ENCODE measurements around the gene POLR2E. TPM values are rescaled to one million over a fixed set of nuclear protein-coding genes. Genes with fewer than 3 reads are reported as not detected.

The POLR2E gene
- total RNA-seq, 2 donors from 2014 or later: 24.9 to 78.1 TPM

DNA sequence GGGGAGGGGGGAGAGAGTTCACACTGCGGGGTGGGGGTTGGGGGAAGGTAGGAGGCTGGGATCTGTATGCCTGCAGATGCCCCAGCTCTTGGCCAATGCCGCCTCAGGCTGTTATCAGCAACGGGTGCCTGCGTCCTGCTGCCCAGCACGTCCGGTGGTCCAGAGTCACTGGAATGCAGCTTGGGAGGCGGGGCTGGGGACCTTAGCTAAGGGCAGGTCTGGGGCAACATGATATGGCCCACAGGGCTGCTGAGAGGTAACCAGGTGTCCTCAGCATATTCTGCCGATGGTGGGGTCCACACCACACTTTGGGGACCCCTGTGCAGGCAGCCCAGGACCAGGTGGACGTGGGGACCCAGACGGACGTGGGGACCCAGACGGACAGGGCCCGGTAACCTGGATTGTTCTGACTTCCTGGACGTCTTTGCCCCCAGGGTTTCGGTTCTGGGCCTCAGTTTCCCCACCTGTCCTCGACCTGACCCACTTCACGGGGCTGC lies 28.9 kb downstream of the POLR2E start:
- intact Hi-C loops (cut with DNase I): no loop called here
- ATAC-seq (no peak), DNase-seq (no peak)
- TF ChIP-seq, protein P1, sequence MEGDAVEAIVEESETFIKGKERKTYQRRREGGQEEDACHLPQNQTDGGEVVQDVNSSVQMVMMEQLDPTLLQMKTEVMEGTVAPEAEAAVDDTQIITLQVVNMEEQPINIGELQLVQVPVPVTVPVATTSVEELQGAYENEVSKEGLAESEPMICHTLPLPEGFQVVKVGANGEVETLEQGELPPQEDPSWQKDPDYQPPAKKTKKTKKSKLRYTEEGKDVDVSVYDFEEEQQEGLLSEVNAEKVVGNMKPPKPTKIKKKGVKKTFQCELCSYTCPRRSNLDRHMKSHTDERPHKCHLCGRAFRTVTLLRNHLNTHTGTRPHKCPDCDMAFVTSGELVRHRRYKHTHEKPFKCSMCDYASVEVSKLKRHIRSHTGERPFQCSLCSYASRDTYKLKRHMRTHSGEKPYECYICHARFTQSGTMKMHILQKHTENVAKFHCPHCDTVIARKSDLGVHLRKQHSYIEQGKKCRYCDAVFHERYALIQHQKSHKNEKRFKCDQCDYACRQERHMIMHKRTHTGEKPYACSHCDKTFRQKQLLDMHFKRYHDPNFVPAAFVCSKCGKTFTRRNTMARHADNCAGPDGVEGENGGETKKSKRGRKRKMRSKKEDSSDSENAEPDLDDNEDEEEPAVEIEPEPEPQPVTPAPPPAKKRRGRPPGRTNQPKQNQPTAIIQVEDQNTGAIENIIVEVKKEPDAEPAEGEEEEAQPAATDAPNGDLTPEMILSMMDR (IDR thresholded peaks at IDR 0.05): no peak
- no peak for TF ChIP-seq POLR2A (IDR thresholded peaks at IDR 0.05)
- no peaks in the 10 kb centered on the region for H3K36me3 ChIP-seq (replicated peaks in 1 of 2; ENCODE audit: insufficient read depth in 1 of 2, low read depth in 2 of 2)
- no peak overlapping the region for H3K4me3 ChIP-seq
- 19 to 29% methylated on average over 13 to 17 of the region's 17 CpGs for WGBS, 2 donors
- peaks cover 0 to 42% of the 10 kb centered on the region in 2 donors for H3K27me3 ChIP-seq
- no peaks in the 10 kb centered on the region for H3K9me3 ChIP-seq
- H3K4me1 ChIP-seq: peaks cover 44% of the 10 kb centered on the region
- no peak overlapping the region for H3K27ac ChIP-seq

- Histone ChIP-seq H3K27ac (no peak overlapping the region), H3K4me3 (no peak overlapping the region), H3K27me3 (peaks cover 0 to 36% of the 10 kb centered on the region in 2 donors), H3K36me3 (replicated peaks in 1 of 2; ENCODE audit: insufficient read depth in 1 of 2, low read depth in 2 of 2) (no peaks in the 10 kb centered on the region), H3K9me3 (no peaks in the 10 kb centered on the region), H3K4me1 (peaks cover 38% of the 10 kb centered on the region)
- ATAC-seq (peak; percentile 20), DNase-seq (no peak)
- 48 to 58% methylated on average over 5 to 16 of the region's 17 CpGs for WGBS, 2 donors
- intact Hi-C loops (cut with DNase I): no loop called here
- no peak for TF ChIP-seq POLR2A (IDR thresholded peaks at IDR 0.05)
- TF ChIP-seq, protein P1 (IDR thresholded peaks at IDR 0.05): no peak
Measured at GRCh38 chr19:1065606-1066109, 29.5 kb downstream of the POLR2E start.

- WGBS, 2 donors: 10 to 14% methylated on average over 17 to 58 of the region's 60 CpGs
- Histone ChIP-seq H3K27ac (no peak overlapping the region), H3K36me3 (replicated peaks in 1 of 2; ENCODE audit: insufficient read depth in 1 of 2, low read depth in 2 of 2) (no peaks in the 10 kb centered on the region), H3K4me3 (no peak overlapping the region), H3K27me3 (peaks cover 0 to 30% of the 10 kb centered on the region in 2 donors), H3K9me3 (no peaks in the 10 kb centered on the region), H3K4me1 (peaks cover 37% of the 10 kb centered on the region)
- intact Hi-C loops (cut with DNase I): no loop called here
- no peak for TF ChIP-seq POLR2A (IDR thresholded peaks at IDR 0.05)
- TF ChIP-seq, protein P1 (IDR thresholded peaks at IDR 0.05): peak; percentile 49 to 81 (median 70)
- ATAC-seq (peak; percentile 79), DNase-seq (peak; percentile 66 to 77 (median 73))
Measured at GRCh38 chr19:1064661-1065605, 30.2 kb downstream of the POLR2E start.

GRCh38 chr19:1063909-1064660 lies 31.1 kb downstream of the POLR2E start:
- no peak for TF ChIP-seq POLR2A (IDR thresholded peaks at IDR 0.05)
- TF ChIP-seq, protein P1 (IDR thresholded peaks at IDR 0.05): no peak
- H3K27me3 ChIP-seq: peaks cover 0 to 24% of the 10 kb centered on the region in 2 donors
- WGBS, 2 donors: 47 to 81% methylated on average over 21 to 33 of the region's 37 CpGs
- H3K36me3 ChIP-seq (replicated peaks in 1 of 2; ENCODE audit: insufficient read depth in 1 of 2, low read depth in 2 of 2): no peaks in the 10 kb centered on the region
- DNase-seq (no peak), ATAC-seq (no peak)
- intact Hi-C loops (cut with DNase I): no loop called here
- no peak overlapping the region for H3K27ac ChIP-seq
- H3K4me3 ChIP-seq: no peak overlapping the region
- H3K9me3 ChIP-seq: no peaks in the 10 kb centered on the region
- peaks cover 37% of the 10 kb centered on the region for H3K4me1 ChIP-seq

All from body of pancreas (tissue), 4 donors.